ENCODE measurements around the gene ABL2. TPM values are rescaled to one million over a fixed set of nuclear protein-coding genes. Genes with fewer than 3 reads are reported as not detected.

Gene ABL2
- total and polyA plus RNA-seq, 9 of the 15 experiments (the other 6 are each of a cell fraction or from before 2014, with no cell fraction given): 1.4 to 15.0 (median 8.6) TPM

DNA sequence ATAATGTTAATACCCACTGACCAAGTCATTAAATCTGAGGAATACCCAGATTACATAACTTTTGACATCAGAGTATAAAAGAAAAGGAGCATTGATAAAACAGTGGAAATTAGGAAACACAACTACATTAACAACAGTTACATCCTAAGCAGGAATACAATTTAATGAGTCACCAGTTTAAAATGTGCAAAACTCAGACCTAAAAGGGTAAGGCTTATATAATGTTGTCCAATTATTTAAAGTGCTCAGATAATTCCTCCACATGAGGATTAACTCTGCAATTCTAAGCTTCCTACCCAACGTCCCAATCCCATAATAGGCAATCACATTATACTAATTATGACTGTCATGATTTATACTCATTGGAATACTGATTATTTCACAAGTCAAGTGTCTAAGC lies 50.5 kb downstream of the ABL2 start:
- Histone ChIP-seq H4K20me1 (replicated peaks; ENCODE audit: control insufficient read depth, insufficient read depth, low read length) (no peaks in the 10 kb centered on the region), H3K9me3 (replicated peaks; ENCODE audit: control insufficient read depth, insufficient read depth, low read depth, low read length) (no peaks in the 10 kb centered on the region), H3K27ac (ENCODE audit: extremely low read depth, low read depth, low read length) (no peak overlapping the region), H3K9ac (ENCODE audit: insufficient read depth in 1 of 2, low read depth in 2 of 2, low read length in 2 of 2) (no peak overlapping the region), H3K36me3 (ENCODE audit: control insufficient read depth, insufficient read depth, low read length) (no peaks in the 10 kb centered on the region), H3K9me1 (ENCODE audit: control insufficient read depth, insufficient read depth, low read length) (no peaks in the 10 kb centered on the region), H3K4me2 (ENCODE audit: insufficient read depth, low read length) (no peak overlapping the region), H3K4me3 (no peak overlapping the region), H3K79me2 (ENCODE audit: control insufficient read depth, insufficient read depth, low read length) (peaks cover 15% of the 10 kb centered on the region), H2AFZ (ENCODE audit: low read depth, low read length) (no peak overlapping the region), H3K27me3 (ENCODE audit: control insufficient read depth in 2 of 2, insufficient read depth in 2 of 2, low read length in 2 of 2) (no peaks in the 10 kb centered on the region), H3K4me1 (replicated peaks in 1 of 2; ENCODE audit: control insufficient read depth in 2 of 2, insufficient read depth in 2 of 2, low read length in 2 of 2) (no peaks in the 10 kb centered on the region)
- FAIRE-seq: no peak
- CTCF ChIA-PET (ENCODE audit: low intra/inter-chr PET ratio): no interaction called here
- ATAC-seq: no peak
- 33% methylated on average over 1 of the region's 1 CpG for WGBS (ENCODE audit: insufficient coverage, low coverage, missing lambda C conversion rate)
- POLR2A ChIA-PET: interaction anchor here (0.7 kb wide), 1 partner anchor 102 kb away, joined by 3 read pairs; no protein-coding TSS in a partner anchor
- intact Hi-C loops (cut with micrococcal nuclease): no loop called here
- no peak for DNase-seq (ENCODE audit: extremely low read depth in 1 of 4, low spot score in 3 of 4)
- BruUV-seq (replicated peaks): no TSS peak
- in situ Hi-C loops (cut with MboI): no loop called here
- TF ChIP-seq YBX1 (IDR thresholded peaks at IDR 0.05) (no peak), ZNF282 (CRISPR knock-in tag; IDR thresholded peaks at IDR 0.05) (no peak), NCOA6 (IDR thresholded peaks at IDR 0.05) (no peak), ZNF398 (CRISPR knock-in tag; IDR thresholded peaks at IDR 0.05) (no peak), PRMT5 (CRISPR knock-in tag; IDR thresholded peaks at IDR 0.05) (no peak), CREBBP (IDR thresholded peaks at IDR 0.05; ENCODE audit: low read depth, low read length) (no peak), HMG20A (CRISPR knock-in tag; conservative IDR thresholded peaks at IDR 0.05) (no peak), TRIM28 (IDR thresholded peaks at IDR 0.05) (no peak), HOXB6 (CRISPR knock-in tag; IDR thresholded peaks at IDR 0.05; ENCODE audit: borderline replicate concordance) (no peak), ZBTB1 (CRISPR knock-in tag; IDR thresholded peaks at IDR 0.05; ENCODE audit: borderline replicate concordance, low read depth) (no peak), PHB (CRISPR knock-in tag; IDR thresholded peaks at IDR 0.05) (no peak)
- TF ChIP-seq, protein P1, sequence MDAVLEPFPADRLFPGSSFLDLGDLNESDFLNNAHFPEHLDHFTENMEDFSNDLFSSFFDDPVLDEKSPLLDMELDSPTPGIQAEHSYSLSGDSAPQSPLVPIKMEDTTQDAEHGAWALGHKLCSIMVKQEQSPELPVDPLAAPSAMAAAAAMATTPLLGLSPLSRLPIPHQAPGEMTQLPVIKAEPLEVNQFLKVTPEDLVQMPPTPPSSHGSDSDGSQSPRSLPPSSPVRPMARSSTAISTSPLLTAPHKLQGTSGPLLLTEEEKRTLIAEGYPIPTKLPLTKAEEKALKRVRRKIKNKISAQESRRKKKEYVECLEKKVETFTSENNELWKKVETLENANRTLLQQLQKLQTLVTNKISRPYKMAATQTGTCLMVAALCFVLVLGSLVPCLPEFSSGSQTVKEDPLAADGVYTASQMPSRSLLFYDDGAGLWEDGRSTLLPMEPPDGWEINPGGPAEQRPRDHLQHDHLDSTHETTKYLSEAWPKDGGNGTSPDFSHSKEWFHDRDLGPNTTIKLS (IDR thresholded peaks at IDR 0.05; ENCODE audit: borderline replicate concordance, low read depth): no peak
- TF ChIP-seq, protein P2, sequence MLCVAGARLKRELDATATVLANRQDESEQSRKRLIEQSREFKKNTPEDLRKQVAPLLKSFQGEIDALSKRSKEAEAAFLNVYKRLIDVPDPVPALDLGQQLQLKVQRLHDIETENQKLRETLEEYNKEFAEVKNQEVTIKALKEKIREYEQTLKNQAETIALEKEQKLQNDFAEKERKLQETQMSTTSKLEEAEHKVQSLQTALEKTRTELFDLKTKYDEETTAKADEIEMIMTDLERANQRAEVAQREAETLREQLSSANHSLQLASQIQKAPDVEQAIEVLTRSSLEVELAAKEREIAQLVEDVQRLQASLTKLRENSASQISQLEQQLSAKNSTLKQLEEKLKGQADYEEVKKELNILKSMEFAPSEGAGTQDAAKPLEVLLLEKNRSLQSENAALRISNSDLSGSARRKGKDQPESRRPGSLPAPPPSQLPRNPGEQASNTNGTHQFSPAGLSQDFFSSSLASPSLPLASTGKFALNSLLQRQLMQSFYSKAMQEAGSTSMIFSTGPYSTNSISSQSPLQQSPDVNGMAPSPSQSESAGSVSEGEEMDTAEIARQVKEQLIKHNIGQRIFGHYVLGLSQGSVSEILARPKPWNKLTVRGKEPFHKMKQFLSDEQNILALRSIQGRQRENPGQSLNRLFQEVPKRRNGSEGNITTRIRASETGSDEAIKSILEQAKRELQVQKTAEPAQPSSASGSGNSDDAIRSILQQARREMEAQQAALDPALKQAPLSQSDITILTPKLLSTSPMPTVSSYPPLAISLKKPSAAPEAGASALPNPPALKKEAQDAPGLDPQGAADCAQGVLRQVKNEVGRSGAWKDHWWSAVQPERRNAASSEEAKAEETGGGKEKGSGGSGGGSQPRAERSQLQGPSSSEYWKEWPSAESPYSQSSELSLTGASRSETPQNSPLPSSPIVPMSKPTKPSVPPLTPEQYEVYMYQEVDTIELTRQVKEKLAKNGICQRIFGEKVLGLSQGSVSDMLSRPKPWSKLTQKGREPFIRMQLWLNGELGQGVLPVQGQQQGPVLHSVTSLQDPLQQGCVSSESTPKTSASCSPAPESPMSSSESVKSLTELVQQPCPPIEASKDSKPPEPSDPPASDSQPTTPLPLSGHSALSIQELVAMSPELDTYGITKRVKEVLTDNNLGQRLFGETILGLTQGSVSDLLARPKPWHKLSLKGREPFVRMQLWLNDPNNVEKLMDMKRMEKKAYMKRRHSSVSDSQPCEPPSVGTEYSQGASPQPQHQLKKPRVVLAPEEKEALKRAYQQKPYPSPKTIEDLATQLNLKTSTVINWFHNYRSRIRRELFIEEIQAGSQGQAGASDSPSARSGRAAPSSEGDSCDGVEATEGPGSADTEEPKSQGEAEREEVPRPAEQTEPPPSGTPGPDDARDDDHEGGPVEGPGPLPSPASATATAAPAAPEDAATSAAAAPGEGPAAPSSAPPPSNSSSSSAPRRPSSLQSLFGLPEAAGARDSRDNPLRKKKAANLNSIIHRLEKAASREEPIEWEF (CRISPR knock-in tag; IDR thresholded peaks at IDR 0.05): no peak
- TF ChIP-seq, protein P3, sequence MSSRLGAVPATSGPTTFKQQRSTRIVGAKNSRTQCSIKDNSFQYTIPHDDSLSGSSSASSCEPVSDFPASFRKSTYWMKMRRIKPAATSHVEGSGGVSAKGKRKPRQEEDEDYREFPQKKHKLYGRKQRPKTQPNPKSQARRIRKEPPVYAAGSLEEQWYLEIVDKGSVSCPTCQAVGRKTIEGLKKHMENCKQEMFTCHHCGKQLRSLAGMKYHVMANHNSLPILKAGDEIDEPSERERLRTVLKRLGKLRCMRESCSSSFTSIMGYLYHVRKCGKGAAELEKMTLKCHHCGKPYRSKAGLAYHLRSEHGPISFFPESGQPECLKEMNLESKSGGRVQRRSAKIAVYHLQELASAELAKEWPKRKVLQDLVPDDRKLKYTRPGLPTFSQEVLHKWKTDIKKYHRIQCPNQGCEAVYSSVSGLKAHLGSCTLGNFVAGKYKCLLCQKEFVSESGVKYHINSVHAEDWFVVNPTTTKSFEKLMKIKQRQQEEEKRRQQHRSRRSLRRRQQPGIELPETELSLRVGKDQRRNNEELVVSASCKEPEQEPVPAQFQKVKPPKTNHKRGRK (tag; IDR thresholded peaks at IDR 0.05): no peak
